ENCODE measurements around the gene GULP1. TPM values are rescaled to one million over a fixed set of nuclear protein-coding genes. Genes with fewer than 3 reads are reported as not detected.
"Not testable (repeated sequence)": the region's sequence is repeated elsewhere in the genome, so short reads cannot be mapped to it uniquely, and the experiment has no call there.

GULP1 gene
- total and polyA plus RNA-seq, 11 donors, result 1.1 to 8.3 (median 4.7) TPM

DNA sequence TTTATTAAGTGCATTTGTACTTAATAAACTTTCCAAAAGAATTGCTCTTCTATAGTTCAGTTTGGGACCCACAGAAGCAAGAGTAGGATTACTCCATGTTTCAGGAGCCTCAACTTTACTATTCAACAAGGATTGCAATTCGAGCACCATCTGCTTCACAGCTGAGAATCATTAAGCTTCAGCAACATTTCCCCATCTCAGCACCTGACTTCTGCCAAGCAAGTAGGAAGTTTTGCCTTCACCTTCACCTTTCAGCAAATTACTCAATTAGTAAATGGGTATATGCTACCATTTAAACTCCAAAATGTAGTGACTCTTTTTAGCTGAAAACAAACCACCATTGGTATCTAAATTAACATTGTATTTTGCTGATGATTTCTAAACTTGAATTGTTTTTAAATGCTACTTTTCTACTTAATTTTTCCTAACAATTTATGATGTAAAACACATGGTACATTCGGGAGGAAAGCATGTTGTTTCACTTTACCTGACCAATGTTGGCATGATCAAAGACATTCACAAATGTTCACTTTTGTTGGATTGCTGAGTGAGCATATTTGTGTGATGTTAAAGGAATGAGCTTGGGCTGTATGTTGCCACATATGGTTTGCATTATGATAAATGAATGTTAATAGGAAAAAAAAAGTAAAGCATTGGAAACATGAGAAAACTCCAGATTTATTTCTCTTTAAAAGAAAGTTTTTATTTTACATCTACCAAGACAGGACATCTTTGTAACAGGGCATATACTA is 159.2 kb downstream of the GULP1 start:
- ATAC-seq, result no peak
- no peak overlapping the region for H3K27ac ChIP-seq
- intact Hi-C loops (cut with DNase I), result no loop called here
- DNase-seq, result no peak
- H3K36me3 ChIP-seq, result no peaks in the 10 kb centered on the region
- no peaks in the 10 kb centered on the region for H3K4me1 ChIP-seq
- no peaks in the 10 kb centered on the region for H3K27me3 ChIP-seq
- TF ChIP-seq CTCF (IDR thresholded peaks at IDR 0.05) (no peak), POLR2A (IDR thresholded peaks at IDR 0.05) (no peak)
- H3K4me3 ChIP-seq, result no peak overlapping the region
- H3K9me3 ChIP-seq, result peaks cover 0 to 17% (median 0%) of the 10 kb centered on the region in 12 donors
- WGBS, 4 donors, result 77 to 89% (median 82%) methylated on average over 2 of the region's 2 CpGs

DNA sequence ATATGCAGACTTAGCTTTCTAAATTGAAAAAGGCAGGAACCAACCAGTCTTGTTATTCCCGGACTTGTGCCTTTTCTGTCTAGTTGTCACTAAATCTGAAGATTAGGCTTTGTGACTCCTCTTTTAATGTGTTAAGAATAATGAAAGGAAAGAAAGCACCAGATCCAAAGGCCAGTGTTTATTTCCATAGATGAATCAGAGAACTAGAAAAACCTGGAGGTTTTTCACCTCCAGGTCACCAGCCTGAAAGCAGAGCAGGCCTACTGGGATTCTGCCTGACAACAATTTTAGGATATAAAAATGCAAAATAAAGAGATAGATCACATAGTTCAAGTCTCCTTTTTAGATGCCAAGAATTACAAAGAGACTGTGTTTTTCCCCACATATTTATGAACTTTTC is 160.4 kb downstream of the GULP1 start:
- intact Hi-C loops (cut with DNase I), result no loop called here
- no peak overlapping the region for H3K4me3 ChIP-seq
- 79 to 95% (median 90%) methylated on average over 1 of the region's 1 CpG for WGBS, 4 donors
- no peaks in the 10 kb centered on the region for H3K27me3 ChIP-seq
- H3K36me3 ChIP-seq, result no peaks in the 10 kb centered on the region
- DNase-seq (no peak), ATAC-seq (no peak)
- H3K9me3 ChIP-seq, result peaks cover 0 to 17% (median 0%) of the 10 kb centered on the region in 12 donors
- no peak for TF ChIP-seq POLR2A (IDR thresholded peaks at IDR 0.05)
- no peak for TF ChIP-seq CTCF (IDR thresholded peaks at IDR 0.05)
- no peak overlapping the region for H3K27ac ChIP-seq
- no peaks in the 10 kb centered on the region for H3K4me1 ChIP-seq

- intact Hi-C loops (cut with DNase I), result no loop called here
- ATAC-seq (no peak), DNase-seq (no peak)
- H3K36me3 ChIP-seq, result no peaks in the 10 kb centered on the region
- H3K27ac ChIP-seq, result no peak overlapping the region
- H3K9me3 ChIP-seq, result peaks cover 0 to 20% (median 0%) of the 10 kb centered on the region in 12 donors
- TF ChIP-seq CTCF (IDR thresholded peaks at IDR 0.05) (no peak), POLR2A (IDR thresholded peaks at IDR 0.05) (no peak)
- no peaks in the 10 kb centered on the region for H3K27me3 ChIP-seq
- H3K4me3 ChIP-seq, result no peak overlapping the region
- H3K4me1 ChIP-seq, result no peaks in the 10 kb centered on the region
- WGBS, 4 donors, result 87 to 90% (median 88%) methylated on average over 12 of the region's 12 CpGs
Measured at GRCh38 chr2:188456114-188456909, 164.6 kb downstream of the GULP1 start.

DNA sequence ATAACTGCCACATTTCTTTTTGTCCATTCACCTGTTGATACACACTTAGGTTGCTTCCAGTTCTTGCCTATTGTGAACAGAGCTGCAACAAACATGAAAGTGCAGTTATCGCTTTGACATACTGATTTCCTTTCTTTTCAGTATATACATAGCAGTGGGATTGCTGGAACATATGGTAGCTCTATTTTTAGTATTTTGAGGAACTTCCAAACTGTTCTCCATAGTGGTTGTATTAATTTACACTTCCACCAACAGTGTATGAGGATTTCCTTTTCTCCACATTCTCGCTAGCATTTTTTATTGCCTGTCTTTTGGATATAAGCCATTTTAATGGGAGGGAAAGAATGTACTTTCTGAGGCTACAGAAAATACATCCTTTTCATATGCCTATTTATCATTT is 167.4 kb downstream of the GULP1 start:
- WGBS, 4 donors, result 84 to 93% (median 86%) methylated on average over 2 of the region's 2 CpGs
- no peak for DNase-seq
- intact Hi-C loops (cut with DNase I), result no loop called here

GRCh38 chr2:188466078-188466477 is 174.4 kb downstream of the GULP1 start:
- H3K27me3 ChIP-seq; H3K4me1 ChIP-seq; ATAC-seq; H3K4me3 ChIP-seq; H3K36me3 ChIP-seq; intact Hi-C loops (cut with DNase I); H3K27ac ChIP-seq; DNase-seq: not testable (repeated sequence)
- WGBS, 4 donors, result 89 to 94% (median 90%) methylated on average over 3 of the region's 3 CpGs
- peaks cover 0 to 22% (median 5%) of the 10 kb centered on the region in 12 donors for H3K9me3 ChIP-seq

More for the DNA sequence above, 167.4 kb downstream of the GULP1 start:
- Histone ChIP-seq H3K36me3 (no peaks in the 10 kb centered on the region), H3K27me3 (no peaks in the 10 kb centered on the region), H3K4me3 (no peak overlapping the region), H3K27ac (no peak overlapping the region), H3K4me1 (no peaks in the 10 kb centered on the region), H3K9me3 (peaks cover 0 to 21% (median 0%) of the 10 kb centered on the region in 12 donors)
- TF ChIP-seq POLR2A (IDR thresholded peaks at IDR 0.05) (no peak), CTCF (IDR thresholded peaks at IDR 0.05) (no peak)
- ATAC-seq, result no peak
